Mesodermal cell (in vitro differentiated cells): Measurements from ENCODE around the gene HMGN3.

Experiments used
- H3K27ac ChIP-seq: 2 replicates; pipeline ENCODE4 v1.7.0; 2013; ENCODE audit warnings: mild to moderate bottlenecking, low read depth, low read length, moderate library complexity; ENCODE audit not compliant: severe bottlenecking
- H3K36me3 ChIP-seq: 2 replicates; pipeline ENCODE4 v1.7.1; 2013; ENCODE audit warnings: mild to moderate bottlenecking, low read length, moderate library complexity; ENCODE audit not compliant: control insufficient read depth, insufficient read depth
- H3K4me1 ChIP-seq: one replicate; pipeline ENCODE4 v1.7.1; 2013; ENCODE audit warnings: mild to moderate bottlenecking, low read length; ENCODE audit not compliant: insufficient read depth, control insufficient read depth, poor library complexity, severe bottlenecking
- H3K4me3 ChIP-seq: 2 replicates; pipeline ENCODE4 v1.7.0; 2013; ENCODE audit warnings: low read length, control low read depth, mild to moderate bottlenecking; ENCODE audit not compliant: insufficient read depth, poor library complexity, severe bottlenecking; ENCODE audit errors: extremely low read depth
- H3K9me3 ChIP-seq: 2 replicates; pipeline ENCODE4 v1.7.1; 2013; ENCODE audit warnings: mild to moderate bottlenecking, low read length, moderate library complexity; ENCODE audit not compliant: control insufficient read depth
- WGBS, 2 experiments: methylation state at CpG; one replicate each; pipeline ENCODE4 v1.1.5; 2013; ENCODE audit warnings: missing lambda C conversion rate in 2 of 2; ENCODE audit not compliant: insufficient coverage in 2 of 2; 5-methylcytosine and 5-hydroxymethylcytosine counted together

Gene HMGN3

GRCh38 chr6:79184641-79185040 lies 49.8 kb downstream of the HMGN3 start:
- Histone ChIP-seq H3K36me3 (no peaks in the 10 kb centered on the region), H3K4me1 (no peaks in the 10 kb centered on the region), H3K4me3 (no peak overlapping the region), H3K9me3 (no peaks in the 10 kb centered on the region), H3K27ac (no peak overlapping the region)
- 88% methylated on average over 1 of the region's 3 CpGs; no CpG with 5 or more reads in 1 of the 2 experiments for WGBS, 2 experiments

GRCh38 chr6:79184086-79184485 lies 50.4 kb downstream of the HMGN3 start:
- Histone ChIP-seq H3K36me3 (no peaks in the 10 kb centered on the region), H3K4me3 (no peak overlapping the region), H3K27ac (no peak overlapping the region), H3K4me1 (no peaks in the 10 kb centered on the region), H3K9me3 (no peaks in the 10 kb centered on the region)
- WGBS, 2 experiments, result no CpG with 5 or more reads among the region's 2 CpGs

- H3K4me3 ChIP-seq, result no peak overlapping the region
- H3K27ac ChIP-seq, result no peak overlapping the region
- 83% methylated on average over 2 of the region's 2 CpGs; no CpG with 5 or more reads in 1 of the 2 experiments for WGBS, 2 experiments
- H3K36me3 ChIP-seq, result no peaks in the 10 kb centered on the region
- H3K4me1 ChIP-seq, result no peaks in the 10 kb centered on the region
- H3K9me3 ChIP-seq, result no peaks in the 10 kb centered on the region
Measured at GRCh38 chr6:79180052-79180451, 54.4 kb downstream of the HMGN3 start.

GRCh38 chr6:79173378-79173777 lies 61.1 kb downstream of the HMGN3 start:
- Histone ChIP-seq H3K27ac (no peak overlapping the region), H3K36me3 (no peaks in the 10 kb centered on the region), H3K9me3 (no peaks in the 10 kb centered on the region), H3K4me1 (peaks cover 4% of the 10 kb centered on the region), H3K4me3 (no peak overlapping the region)

GRCh38 chr6:79170959-79171358 lies 63.5 kb downstream of the HMGN3 start:
- Histone ChIP-seq H3K9me3 (no peaks in the 10 kb centered on the region), H3K27ac (no peak overlapping the region), H3K4me3 (no peak overlapping the region), H3K36me3 (no peaks in the 10 kb centered on the region), H3K4me1 (peaks cover 5% of the 10 kb centered on the region)
- 80% methylated on average over 1 of the region's 3 CpGs; no CpG with 5 or more reads in 1 of the 2 experiments for WGBS, 2 experiments

- no peaks in the 10 kb centered on the region for H3K36me3 ChIP-seq
- H3K27ac ChIP-seq, result no peak overlapping the region
- no peak overlapping the region for H3K4me3 ChIP-seq
- WGBS, 2 experiments, result 80 to 86% methylated on average over 1 to 2 of the region's 5 CpGs
- peaks cover 5% of the 10 kb centered on the region for H3K4me1 ChIP-seq
- no peaks in the 10 kb centered on the region for H3K9me3 ChIP-seq
Measured at GRCh38 chr6:79170431-79170830, 64.1 kb downstream of the HMGN3 start.

- no peaks in the 10 kb centered on the region for H3K36me3 ChIP-seq
Measured at GRCh38 chr6:79168695-79168980, 65.8 kb downstream of the HMGN3 start.

GRCh38 chr6:79167931-79168694 lies 66.4 kb downstream of the HMGN3 start:
- Histone ChIP-seq H3K4me3 (no peak overlapping the region), H3K4me1 (peaks cover 5% of the 10 kb centered on the region), H3K9me3 (no peaks in the 10 kb centered on the region), H3K36me3 (no peaks in the 10 kb centered on the region), H3K27ac (peak overlapping the region; percentile 33)
- 79 to 82% methylated on average over 8 of the region's 9 CpGs for WGBS, 2 experiments

More at GRCh38 chr6:79168695-79168980, 65.8 kb downstream of the HMGN3 start:
- H3K27ac ChIP-seq, result peak overlapping the region; percentile 33
- H3K4me3 ChIP-seq, result no peak overlapping the region
- H3K4me1 ChIP-seq, result peaks cover 5% of the 10 kb centered on the region
- 78 to 86% methylated on average over 1 of the region's 2 CpGs for WGBS, 2 experiments
- no peaks in the 10 kb centered on the region for H3K9me3 ChIP-seq

- H3K9me3 ChIP-seq, result no peaks in the 10 kb centered on the region
- no peaks in the 10 kb centered on the region for H3K4me1 ChIP-seq
- WGBS, 2 experiments, result no CpG with 5 or more reads among the region's 1 CpG
- no peak overlapping the region for H3K27ac ChIP-seq
- H3K36me3 ChIP-seq, result no peaks in the 10 kb centered on the region
- H3K4me3 ChIP-seq, result no peak overlapping the region
Measured at GRCh38 chr6:79159846-79160245, 74.6 kb downstream of the HMGN3 start.

- no peak overlapping the region for H3K27ac ChIP-seq
- WGBS, 2 experiments, result 90 to 100% methylated on average over 2 to 3 of the region's 5 CpGs
- H3K4me3 ChIP-seq, result no peak overlapping the region
- H3K9me3 ChIP-seq, result no peaks in the 10 kb centered on the region
- H3K4me1 ChIP-seq, result no peaks in the 10 kb centered on the region
- no peaks in the 10 kb centered on the region for H3K36me3 ChIP-seq
Measured at GRCh38 chr6:79158856-79159516, 75.5 kb downstream of the HMGN3 start.

GRCh38 chr6:79157961-79158644 lies 76.4 kb downstream of the HMGN3 start:
- WGBS, 2 experiments, result 88 to 94% methylated on average over 2 of the region's 3 CpGs
- Histone ChIP-seq H3K4me3 (no peak overlapping the region), H3K4me1 (no peaks in the 10 kb centered on the region), H3K36me3 (no peaks in the 10 kb centered on the region), H3K9me3 (no peaks in the 10 kb centered on the region), H3K27ac (no peak overlapping the region)
